Lower lobe of right lung (tissue), 2 donors: ENCODE data around the gene INPP4B. TPM values are rescaled to one million over a fixed set of nuclear protein-coding genes. Genes with fewer than 3 reads are reported as not detected.
"Not testable (repeated sequence)": the region's sequence is repeated elsewhere in the genome, so short reads cannot be mapped to it uniquely, and the experiment has no call there.

ENCODE experiments used
- ATAC-seq, 2 donors: fragments of 200-7000 bp; cut with Tn5 transposase; one replicate each; pipeline ENCODE4 v1.9.1; 2020 to 2022; ENCODE audit warnings: mild to moderate bottlenecking in 2 of 2, moderate library complexity in 2 of 2
- DNase-seq: peaks from one replicate; pipeline ENCODE4 v3.0.0-alpha.2; 2020
- H3K27ac ChIP-seq: fragments of 200-600 bp; one replicate; pipeline ENCODE4 v1.8.0; 2022
- H3K27me3 ChIP-seq: fragments of 200-600 bp; one replicate; pipeline ENCODE4 v1.8.0; 2022; ENCODE audit warnings: low read depth
- H3K36me3 ChIP-seq: fragments of 200-600 bp; one replicate; pipeline ENCODE4 v1.8.0; 2022; ENCODE audit warnings: mild to moderate bottlenecking
- H3K4me1 ChIP-seq: fragments of 200-600 bp; one replicate; pipeline ENCODE4 v1.8.0; 2022
- H3K4me3 ChIP-seq: fragments of 200-600 bp; one replicate; pipeline ENCODE4 v1.8.0; 2022; ENCODE audit warnings: mild to moderate bottlenecking
- H3K9me3 ChIP-seq: fragments of 200-600 bp; one replicate; pipeline ENCODE4 v1.8.0; 2022
- CTCF ChIP-seq: fragments of 200-600 bp; IDR thresholded peaks from one replicate; pipeline ENCODE4 v1.8.0; 2022; ENCODE audit warnings: antibody characterized with exemption, mild to moderate bottlenecking
- intact Hi-C: fragments of 100-400 bp; cut with DNase I; formaldehyde crosslinking; loops from one replicate; pipeline ENCODE4 v1.11.0; 2022
- total RNA-seq: library from RNA; stranded (reverse); fragmentation: NEBNext Ultra II Directional; extraction: Animal tissue kit (Norgen Biotek cat#: 25700); gene quantifications from one replicate; pipeline ENCODE4 v1.2.1, GENCODE V29; 2021
- donor health status: DM: no; HTN: yes; CAD: no; lungs with severe emphysema.

Gene INPP4B
- total RNA-seq, 1 donor from 2014 or later, result 12.1 TPM

GRCh38 chr4:142077048-142077447, 769.1 kb downstream of the INPP4B start:
- Histone ChIP-seq H3K27ac (no peak overlapping the region), H3K36me3 (no peaks in the 10 kb centered on the region), H3K4me1 (no peaks in the 10 kb centered on the region), H3K9me3 (no peaks in the 10 kb centered on the region), H3K4me3 (no peak overlapping the region), H3K27me3 (no peaks in the 10 kb centered on the region)
- intact Hi-C loops, result no loop called here
- no peak for ATAC-seq
- TF ChIP-seq CTCF, result no peak
- no peak for DNase-seq

DNA sequence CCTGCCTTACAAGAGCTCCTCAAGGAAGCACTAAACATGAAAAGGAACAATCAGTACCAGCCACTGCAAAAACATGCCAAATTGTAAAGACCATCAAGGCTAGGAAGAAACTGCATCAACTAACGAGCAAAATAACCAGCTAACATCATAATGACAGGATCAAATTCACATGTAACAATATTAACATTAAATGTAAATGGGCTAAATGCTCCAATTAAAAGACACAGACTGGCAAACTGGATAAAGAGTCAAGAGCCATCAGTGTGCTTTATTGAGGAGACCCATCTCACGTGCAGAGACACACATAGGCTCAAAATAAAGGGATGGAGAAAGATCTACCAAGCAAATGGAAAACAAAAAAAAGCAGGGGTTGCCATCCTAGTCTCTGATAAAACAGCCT, 777.8 kb downstream of the INPP4B start:
- H3K4me1 ChIP-seq, intact Hi-C loops, ATAC-seq, H3K27me3 ChIP-seq, H3K27ac ChIP-seq, DNase-seq, H3K36me3 ChIP-seq, H3K4me3 ChIP-seq: not testable (repeated sequence)
- peaks cover 11% of the 10 kb centered on the region for H3K9me3 ChIP-seq

DNA sequence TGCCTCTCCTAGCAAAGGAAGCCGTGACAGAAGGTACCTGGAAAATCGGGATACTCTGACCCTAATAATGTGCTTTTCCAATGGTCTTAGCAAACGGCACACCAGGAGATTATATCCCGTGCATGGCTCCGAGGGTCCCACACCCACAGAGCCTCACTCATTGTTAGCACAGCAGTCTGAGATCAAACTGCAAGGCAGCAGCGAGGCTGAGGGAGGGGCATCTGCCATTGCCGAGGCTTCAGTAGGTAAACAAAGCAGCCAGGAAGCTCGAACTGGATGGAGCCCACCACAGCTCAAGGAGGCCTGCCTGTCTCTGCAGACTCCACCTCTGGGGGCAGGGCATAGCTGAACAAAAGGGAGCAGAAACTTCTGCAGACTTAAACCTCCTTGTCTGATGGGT, 779.5 kb downstream of the INPP4B start:
- H3K27ac ChIP-seq, H3K4me3 ChIP-seq, H3K27me3 ChIP-seq, intact Hi-C loops, H3K4me1 ChIP-seq, DNase-seq, ATAC-seq, H3K36me3 ChIP-seq: not testable (repeated sequence)
- peaks cover 11% of the 10 kb centered on the region for H3K9me3 ChIP-seq

- Histone ChIP-seq H3K27me3 (no peaks in the 10 kb centered on the region), H3K9me3 (peaks cover 11% of the 10 kb centered on the region), H3K36me3 (no peaks in the 10 kb centered on the region), H3K4me1 (no peaks in the 10 kb centered on the region), H3K4me3 (no peak overlapping the region), H3K27ac (no peak overlapping the region)
- DNase-seq, result no peak
- no peak for TF ChIP-seq CTCF
- intact Hi-C loops, result no loop called here
- no peak for ATAC-seq
These were observed 780.9 kb downstream of the INPP4B start for GRCh38 chr4:142065086-142065647.

GRCh38 chr4:142064181-142064580, 781.9 kb downstream of the INPP4B start:
- no peak for ATAC-seq
- no peak for DNase-seq
- H3K27me3 ChIP-seq, result no peaks in the 10 kb centered on the region
- no peak overlapping the region for H3K27ac ChIP-seq
- H3K36me3 ChIP-seq, result no peaks in the 10 kb centered on the region
- TF ChIP-seq CTCF, result no peak
- intact Hi-C loops, result no loop called here
- H3K4me1 ChIP-seq, result no peaks in the 10 kb centered on the region
- H3K4me3 ChIP-seq, result no peak overlapping the region
- H3K9me3 ChIP-seq, result peaks cover 11% of the 10 kb centered on the region

- no peak for TF ChIP-seq CTCF
- intact Hi-C loops, result no loop called here
These were observed 800.1 kb downstream of the INPP4B start for GRCh38 chr4:142045996-142046395.

GRCh38 chr4:142044271-142044670, 801.8 kb downstream of the INPP4B start:
- H3K4me3 ChIP-seq, result no peak overlapping the region
- TF ChIP-seq CTCF, result no peak
- intact Hi-C loops, result no loop called here
- H3K27me3 ChIP-seq, result no peaks in the 10 kb centered on the region
- no peaks in the 10 kb centered on the region for H3K4me1 ChIP-seq
- H3K36me3 ChIP-seq, result no peaks in the 10 kb centered on the region
- H3K9me3 ChIP-seq, result no peaks in the 10 kb centered on the region
- ATAC-seq, result no peak
- H3K27ac ChIP-seq, result no peak overlapping the region
- DNase-seq, result no peak

More at GRCh38 chr4:142045996-142046395, 800.1 kb downstream of the INPP4B start:
- Histone ChIP-seq H3K27me3 (no peaks in the 10 kb centered on the region), H3K9me3 (no peaks in the 10 kb centered on the region), H3K36me3 (no peaks in the 10 kb centered on the region), H3K4me3 (no peak overlapping the region), H3K4me1 (no peaks in the 10 kb centered on the region), H3K27ac (no peak overlapping the region)
- no peak for DNase-seq
- no peak for ATAC-seq
